IMR-90 (cell line): ENCODE results near the gene FEM1B. TPM values are rescaled to one million over a fixed set of nuclear protein-coding genes. Genes with fewer than 3 reads are reported as not detected.

Experiments used
- ATAC-seq: fragments of 200-7000 bp; cut with Tn5 transposase; 2 replicates; pipeline ENCODE4 v1.9.1; 2020; ENCODE audit warnings: low read depth, mild to moderate bottlenecking, moderate library complexity
- BruUV-seq: library from RNA; stranded (reverse); fragments of 400-500 nt; replicated peaks from 2 replicates; lab custom pipeline; 2021; lab: Mats Ljungman, UMichigan
- CTCF ChIA-PET: fragments of 300-600 bp; formaldehyde crosslinking; extraction: SDS; loops from one replicate; lab custom pipeline; 2021; ENCODE audit warnings: antibody characterized with exemption; lab: Yijun Ruan, JAX
- POLR2A ChIA-PET: fragments of 300-600 bp; sonication (Branson Sonifier 250); formaldehyde crosslinking; loops from one replicate; lab custom pipeline; 2022; ENCODE audit warnings: antibody characterized with exemption; ENCODE audit not compliant: unreplicated experiment; lab: Charles Lee
- DNase-seq: peaks from one replicate; pipeline ENCODE4 v3.0.0; 2013
- H2AFZ ChIP-seq: replicated peaks from 2 replicates; pipeline ENCODE3; 2013; ENCODE audit warnings: low read length, mild to moderate bottlenecking; ENCODE audit not compliant: poor library complexity
- H2AK5ac ChIP-seq: 2 replicates; pipeline ENCODE4 v1.6.1; 2013; ENCODE audit warnings: low read depth, low read length, inconsistent platforms
- H2AK9ac ChIP-seq: replicated peaks from 2 replicates; pipeline ENCODE3; 2013; ENCODE audit warnings: mild to moderate bottlenecking, low read depth, low read length, moderate library complexity; ENCODE audit not compliant: poor library complexity
- H2BK120ac ChIP-seq: 2 replicates; pipeline ENCODE4 v1.6.1; 2013; ENCODE audit warnings: low read depth, low read length, inconsistent platforms
- H2BK15ac ChIP-seq: 3 replicates; pipeline ENCODE4 v1.6.1; 2013; ENCODE audit warnings: low read depth, low read length, inconsistent platforms
- H2BK20ac ChIP-seq: 2 replicates; pipeline ENCODE4 v1.6.1; 2013; ENCODE audit warnings: low read depth, mild to moderate bottlenecking, inconsistent platforms, low read length, moderate library complexity
- H2BK5ac ChIP-seq: 2 replicates; pipeline ENCODE4 v1.6.1; 2013; ENCODE audit warnings: mild to moderate bottlenecking, low read depth, low read length, inconsistent platforms; ENCODE audit not compliant: poor library complexity, severe bottlenecking
- H3K14ac ChIP-seq: replicated peaks from 2 replicates; pipeline ENCODE4 v1.6.1; 2013; ENCODE audit warnings: low read depth, low read length, inconsistent platforms
- H3K18ac ChIP-seq: 2 replicates; pipeline ENCODE4 v1.6.1; 2013; ENCODE audit warnings: low read depth, low read length, control low read depth
- H3K23ac ChIP-seq: 2 replicates; pipeline ENCODE4 v1.6.1; 2013; ENCODE audit warnings: low read depth, low read length, inconsistent platforms
- H3K27ac ChIP-seq: 2 replicates; pipeline ENCODE4 v1.5.1; 2013; ENCODE audit warnings: mild to moderate bottlenecking, control low read depth, low read length; ENCODE audit not compliant: insufficient read depth
- H3K27me3 ChIP-seq: 2 replicates; pipeline ENCODE4 v1.6.1; 2013; ENCODE audit warnings: low read length; ENCODE audit not compliant: control insufficient read depth, insufficient read depth
- H3K36me3 ChIP-seq: 2 replicates; pipeline ENCODE4 v1.6.1; 2013; ENCODE audit warnings: low read length, mixed read lengths; ENCODE audit not compliant: control insufficient read depth, insufficient read depth
- H3K4ac ChIP-seq: 2 replicates; pipeline ENCODE4 v1.6.1; 2013; ENCODE audit warnings: low read depth, low read length, inconsistent platforms
- H3K4me1 ChIP-seq: 2 replicates; pipeline ENCODE4 v1.6.1; 2013; ENCODE audit warnings: low read length, mixed read lengths; ENCODE audit not compliant: control insufficient read depth, insufficient read depth
- H3K4me2 ChIP-seq: 2 replicates; pipeline ENCODE4 v1.6.1; 2013; ENCODE audit warnings: low read depth, mild to moderate bottlenecking, control low read depth, low read length, moderate library complexity
- H3K4me3 ChIP-seq: 2 replicates; pipeline ENCODE4 v1.5.1; 2013; ENCODE audit warnings: low read depth, mild to moderate bottlenecking, control low read depth, low read length, moderate library complexity; ENCODE audit not compliant: insufficient read depth
- H3K56ac ChIP-seq: 2 replicates; pipeline ENCODE4 v1.6.1; 2013; ENCODE audit warnings: low read length, inconsistent platforms; ENCODE audit not compliant: insufficient read depth; ENCODE audit errors: extremely low read depth
- H3K79me1 ChIP-seq, 2 experiments: 2 replicates each; pipeline ENCODE4 v1.6.1; 2013; ENCODE audit warnings: low read length in 2 of 2, inconsistent platforms in 1 of 2, low read depth in 1 of 2
- H3K9ac ChIP-seq: 2 replicates; pipeline ENCODE4 v1.6.1; 2013; ENCODE audit warnings: low read depth, low read length, control low read depth
- H3K9me1 ChIP-seq: 2 replicates; pipeline ENCODE4 v1.6.1; 2013; ENCODE audit warnings: low read length, inconsistent platforms; ENCODE audit not compliant: insufficient read depth
- H3K9me3 ChIP-seq: 2 replicates; pipeline ENCODE4 v1.6.1; 2013; ENCODE audit warnings: low read length; ENCODE audit not compliant: control insufficient read depth, insufficient read depth
- H4K20me1 ChIP-seq: 2 replicates; pipeline ENCODE4 v1.6.1; 2013; ENCODE audit warnings: low read length, inconsistent platforms; ENCODE audit not compliant: insufficient read depth
- H4K5ac ChIP-seq: 2 replicates; pipeline ENCODE4 v1.6.1; 2013; ENCODE audit warnings: mild to moderate bottlenecking, low read depth, low read length, control low read depth
- H4K8ac ChIP-seq, 2 experiments: 2 replicates each; pipeline ENCODE4 v1.6.1; 2013; ENCODE audit warnings: low read depth in 2 of 2, low read length in 2 of 2, control low read depth in 1 of 2, inconsistent platforms in 1 of 2
- H4K91ac ChIP-seq: 2 replicates; pipeline ENCODE4 v1.6.1; 2013; ENCODE audit warnings: low read depth, low read length, inconsistent platforms; ENCODE audit not compliant: insufficient read depth
- BHLHE40 ChIP-seq: fragments of 150-350 bp; IDR thresholded peaks from 2 replicates; pipeline ENCODE4 v1.6.1; 2016; ENCODE audit warnings: mild to moderate bottlenecking, low read depth, low read length
- CEBPB ChIP-seq: IDR thresholded peaks from 2 replicates; pipeline ENCODE4 v1.6.1; 2012; ENCODE audit warnings: low read depth, low read length, improper control_type of control experiment
- FOS ChIP-seq: fragments of 150-350 bp; IDR thresholded peaks from 2 replicates; pipeline ENCODE4 v1.6.1; 2016; ENCODE audit warnings: low read depth, low read length
- MAFK ChIP-seq: IDR thresholded peaks from 2 replicates; pipeline ENCODE4 v1.6.1; 2012; ENCODE audit warnings: low read depth, low read length, improper control_type of control experiment
- MAZ ChIP-seq: IDR thresholded peaks from 2 replicates; pipeline ENCODE4 v1.6.1; 2012; ENCODE audit warnings: low read depth, mild to moderate bottlenecking, low read length, improper control_type of control experiment, moderate library complexity, borderline replicate concordance
- POLR2A ChIP-seq: IDR thresholded peaks from 2 replicates; pipeline ENCODE4 v1.6.1; 2012; ENCODE audit warnings: mild to moderate bottlenecking, low read depth, low read length
- RAD21 ChIP-seq: IDR thresholded peaks from 2 replicates; pipeline ENCODE4 v1.6.1; 2012; ENCODE audit warnings: low read length, improper control_type of control experiment
- RCOR1 ChIP-seq: IDR thresholded peaks from 2 replicates; pipeline ENCODE4 v1.6.1; 2012; ENCODE audit warnings: mild to moderate bottlenecking, low read length, improper control_type of control experiment; ENCODE audit not compliant: insufficient replicate concordance
- WGBS, 2 experiments: methylation state at CpG; one replicate each; pipeline versions ENCODE4 v1.1.5 to v1.1.7; 2013; ENCODE audit warnings: missing lambda C conversion rate in 2 of 2; ENCODE audit not compliant: insufficient read length in 1 of 2; ENCODE audit errors: extremely low coverage in 2 of 2; 5-methylcytosine and 5-hydroxymethylcytosine counted together
- dilution Hi-C: fragments of 300-500 bp; cut with HindIII; formaldehyde crosslinking; loops from one replicate; pipeline ENCODE4 v1.14.3; 2018; ENCODE audit warnings: low sequenced_read_pairs; ENCODE audit not compliant: unreplicated experiment
- in situ Hi-C: fragments of 300-500 bp; cut with MboI; formaldehyde crosslinking; loops from 3 replicates; pipeline ENCODE4 v1.14.3; 2019; ENCODE audit warnings: low sequenced_read_pairs, inconsistent platforms, mixed read lengths
- intact Hi-C: fragments of 100-400 bp; cut with micrococcal nuclease; formaldehyde crosslinking; loops from 2 replicates; pipeline ENCODE4 v1.10.0; 2022
- polyA plus RNA-seq, 3 experiments: library from polyadenylated mRNA; depleted of rRNA; stranded (reverse); fragments of >200 nt; gene quantifications; 2 replicates each; pipeline ENCODE4 v1.2.3, GENCODE V29; 2012; ENCODE audit warnings: low replicate concordance in 1 of 3
- total RNA-seq: library from RNA; depleted of rRNA; stranded (reverse); fragments of >200 nt; gene quantifications from 2 replicates; pipeline ENCODE4 v1.2.3, GENCODE V29; 2012

Gene FEM1B
- total and polyA plus RNA-seq, 2 of the 4 experiments (the other 2 are of a cell fraction): 16.9 to 51.4 TPM

- no peaks in the 10 kb centered on the region for H4K20me1 ChIP-seq
- H4K91ac ChIP-seq: no peak overlapping the region
- no TSS peak for BruUV-seq
- in situ Hi-C loops: no loop called here
- no peak overlapping the region for H3K56ac ChIP-seq
- H2BK120ac ChIP-seq: no peak overlapping the region
- H2AK5ac ChIP-seq: no peak overlapping the region
- H3K18ac ChIP-seq: no peak overlapping the region
- H3K9me3 ChIP-seq: no peaks in the 10 kb centered on the region
- intact Hi-C loops: no loop called here
- dilution Hi-C loops: no loop called here
- no peak overlapping the region for H3K27ac ChIP-seq
- no peak for DNase-seq
- no peak overlapping the region for H2BK5ac ChIP-seq
- CTCF ChIA-PET: no interaction called here
- H3K4ac ChIP-seq: no peak overlapping the region
- ATAC-seq: no peak
- no peak overlapping the region for H2AFZ ChIP-seq
- POLR2A ChIA-PET: no interaction called here
- H4K5ac ChIP-seq: no peak overlapping the region
- H2BK15ac ChIP-seq: no peak overlapping the region
- TF ChIP-seq BHLHE40: no peak
- TF ChIP-seq POLR2A: no peak
- TF ChIP-seq RCOR1: no peak
- no peak for TF ChIP-seq FOS
- TF ChIP-seq RAD21: no peak
- no peak for TF ChIP-seq CEBPB
- TF ChIP-seq MAFK: no peak
- TF ChIP-seq MAZ: no peak
- no peak overlapping the region for H3K4me2 ChIP-seq
- no peak overlapping the region for H4K8ac ChIP-seq
- 50% methylated on average over 1 of the region's 11 CpGs; no CpG with 5 or more reads in 1 of the 2 experiments for WGBS, 2 experiments
- H3K9ac ChIP-seq: no peak overlapping the region
- H3K9me1 ChIP-seq: no peaks in the 10 kb centered on the region; the same call in 1 of the 2 replicates
- H3K23ac ChIP-seq: no peak overlapping the region
- no peaks in the 10 kb centered on the region for H3K4me1 ChIP-seq
- H3K36me3 ChIP-seq: peaks cover 7% of the 10 kb centered on the region; the same call in 1 of the 2 replicates
- peak overlapping the region; percentile 4 for H2AK9ac ChIP-seq
- no peaks in the 10 kb centered on the region for H3K27me3 ChIP-seq
- H3K4me3 ChIP-seq: no peak overlapping the region
- no peak overlapping the region for H3K14ac ChIP-seq
- no peaks in the 10 kb centered on the region for H3K79me1 ChIP-seq
- H2BK20ac ChIP-seq: no peak overlapping the region
Measured at GRCh38 chr15:68326711-68327354, 49.3 kb downstream of the FEM1B start.
